NCI-H69 (cell line): ENCODE results near the gene DENND1C.
"Not testable (repeated sequence)": the region's sequence is repeated elsewhere in the genome, so short reads cannot be mapped to it uniquely, and the experiment has no call there.

Experiments used
- DNase-seq: peaks from one replicate; lab custom pipeline; 2025; lab: John Stamatoyannopoulos, UW

Gene DENND1C

GRCh38 chr19:6508028-6508771, 26.6 kb upstream of the DENND1C start:
- not testable (repeated sequence) for DNase-seq

DNA sequence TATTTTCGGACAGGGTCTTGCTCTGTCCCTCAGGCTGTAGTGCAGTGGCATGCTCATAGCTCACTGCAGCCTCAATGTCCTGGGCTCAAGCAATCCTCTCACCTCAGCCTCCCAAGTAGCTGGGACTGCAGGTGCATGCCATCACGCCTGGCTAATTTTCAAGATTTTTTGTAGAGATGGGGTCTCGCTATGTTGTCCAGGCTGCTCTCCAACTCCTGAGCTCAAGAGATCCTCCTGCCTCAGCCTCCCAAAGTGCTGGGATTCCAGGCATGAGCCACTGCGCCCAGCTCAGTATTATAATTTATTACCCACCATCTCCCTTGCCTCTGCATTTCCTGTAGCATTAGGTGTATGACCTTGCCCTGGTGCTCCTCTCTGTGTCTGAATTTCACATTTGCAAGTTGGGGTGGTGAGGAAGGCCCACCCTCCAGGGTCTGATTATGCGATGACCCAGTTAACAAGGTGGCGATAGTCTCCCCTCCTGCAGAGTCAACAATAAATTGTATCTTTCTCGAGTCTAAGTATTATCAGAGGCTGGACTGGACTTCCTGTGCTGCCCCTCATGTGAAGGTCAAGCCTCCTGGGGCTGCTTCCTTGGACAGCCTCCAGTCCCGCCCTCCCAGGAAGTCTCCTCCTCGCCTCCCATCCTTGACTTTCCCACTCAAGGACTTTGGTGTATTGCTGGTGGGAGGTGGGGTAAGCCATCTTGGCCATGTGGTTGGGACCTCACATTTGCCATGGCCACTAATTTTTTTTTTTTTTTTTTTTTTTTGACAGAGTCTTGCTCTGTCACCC, 22.0 kb upstream of the DENND1C start:
- DNase-seq: no peak

DNA sequence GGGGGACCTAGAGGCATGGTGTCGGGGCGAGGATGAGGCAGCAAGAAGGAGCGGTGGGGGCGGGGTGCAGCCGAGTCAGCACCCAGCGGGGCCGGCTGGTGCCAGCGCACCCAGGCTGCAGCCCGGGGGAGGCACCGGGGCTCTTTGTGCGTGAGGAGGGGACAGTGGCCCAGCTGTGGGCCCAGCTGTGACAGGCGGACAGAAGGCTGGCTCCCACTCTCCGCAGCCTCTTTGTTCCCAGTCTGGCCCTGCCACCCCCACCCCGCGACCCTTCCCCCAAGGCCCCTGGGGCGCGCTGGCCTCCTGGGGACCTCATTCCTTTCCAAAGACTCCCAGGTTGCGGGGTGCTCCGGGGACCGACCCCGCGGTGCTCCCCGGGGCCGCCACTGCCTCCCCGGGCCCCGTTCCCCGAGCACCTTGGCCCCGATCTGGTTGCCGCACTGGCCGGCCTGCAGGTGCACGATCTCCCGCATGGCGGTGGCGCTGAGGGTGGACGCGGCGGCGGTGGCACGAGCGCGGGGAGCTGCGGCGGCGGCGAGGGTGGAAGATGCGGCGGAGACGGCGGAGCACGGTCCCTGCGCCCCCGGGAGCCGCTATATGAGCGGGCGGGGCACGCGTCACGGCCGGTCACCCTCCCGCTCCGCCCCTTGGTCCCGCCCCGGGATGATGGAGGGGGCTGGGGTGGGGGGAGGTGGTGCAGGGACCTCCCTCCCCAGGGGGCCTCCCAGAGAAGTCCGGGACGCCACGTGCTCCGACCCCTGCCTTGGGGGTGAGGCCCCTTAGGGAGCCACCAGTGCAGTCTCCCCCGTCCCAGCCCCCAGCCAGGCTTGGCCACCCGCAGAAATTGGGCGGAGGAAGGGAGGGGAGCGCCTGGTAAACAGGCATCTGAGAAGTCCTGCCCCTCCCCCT, 20.4 kb upstream of the DENND1C start, which contains the start of gene TUBB4A:
TSS of gene TUBB4A (minus strand) at position 570 of the 909 bp plus-strand sequence. CDS start at position 473, 97 bp downstream.
- no peak for DNase-seq

GRCh38 chr19:6500837-6501739, 19.5 kb upstream of the DENND1C start:
- no peak for DNase-seq

DNA sequence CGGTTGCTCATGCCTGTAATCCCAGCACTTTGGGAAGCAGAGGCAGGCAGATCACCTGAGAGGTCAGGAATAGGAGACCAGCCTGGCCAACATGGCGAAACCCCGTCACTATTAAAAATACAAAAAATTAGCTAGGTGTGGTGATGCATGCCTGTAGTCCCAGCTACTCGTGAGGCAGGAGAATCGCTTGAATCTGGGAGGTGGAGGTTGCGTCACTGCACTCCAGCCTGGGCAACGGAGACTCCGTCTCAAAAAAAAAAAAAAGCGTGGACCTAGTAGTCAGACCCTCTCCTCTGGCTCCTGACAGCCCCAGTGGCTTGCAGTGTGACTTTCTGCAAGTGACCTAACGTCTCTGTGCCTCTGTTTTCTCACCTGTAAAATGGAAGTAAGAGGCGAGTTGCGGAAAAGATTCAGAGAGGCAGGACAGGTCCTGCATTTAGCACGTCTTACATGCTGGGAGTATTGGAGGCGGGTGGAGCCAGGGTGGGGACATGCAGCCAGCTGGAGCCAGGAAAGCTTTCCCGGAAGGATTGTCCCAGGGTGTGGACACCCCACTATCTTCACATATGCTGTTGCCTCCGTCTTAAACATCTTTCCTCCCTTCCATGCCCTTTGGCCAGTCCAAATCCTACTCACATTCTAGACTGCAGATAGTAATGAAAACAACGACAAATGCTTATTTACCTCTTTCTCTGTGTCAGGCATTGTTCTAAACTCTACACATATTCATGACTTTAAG, 17.6 kb upstream of the DENND1C start:
- no peak for DNase-seq

GRCh38 chr19:6498294-6499036, 16.9 kb upstream of the DENND1C start:
- DNase-seq: no peak

GRCh38 chr19:6495947-6496346, 14.4 kb upstream of the DENND1C start:
- DNase-seq: no peak

GRCh38 chr19:6494438-6495036, 12.9 kb upstream of the DENND1C start:
- DNase-seq: no peak

GRCh38 chr19:6491802-6492592, 10.4 kb upstream of the DENND1C start:
- no peak for DNase-seq

GRCh38 chr19:6490134-6490533, 8.5 kb upstream of the DENND1C start:
- DNase-seq: no peak

GRCh38 chr19:6489278-6490061, 7.9 kb upstream of the DENND1C start:
- DNase-seq: no peak

- no peak for DNase-seq
These were observed 3.2 kb upstream of the DENND1C start for GRCh38 chr19:6484831-6485230.

GRCh38 chr19:6484230-6484629, 2.6 kb upstream of the DENND1C start:
- DNase-seq: no peak

DNA sequence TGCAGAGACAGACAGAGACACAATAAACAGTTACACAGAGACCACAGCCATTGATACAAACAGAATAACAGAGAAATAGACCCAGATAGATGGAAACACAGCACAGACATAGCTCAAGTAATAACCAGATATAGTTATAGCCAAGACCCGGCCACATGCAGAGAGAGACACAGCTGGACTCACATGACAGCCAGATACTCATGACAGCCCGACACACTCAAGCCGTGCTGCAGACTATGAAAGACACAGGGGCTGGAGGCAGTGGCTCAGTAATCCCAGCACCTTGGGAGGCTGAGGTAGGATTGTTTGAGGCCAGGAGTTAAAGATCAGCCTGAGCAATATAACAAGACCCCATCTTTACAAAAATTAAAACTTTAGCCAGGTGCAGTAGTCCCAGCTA, 1.6 kb upstream of the DENND1C start:
- no peak for DNase-seq

- DNase-seq: no peak
These were observed 728 bp upstream of the DENND1C start for GRCh38 chr19:6482343-6482686.

- no peak for DNase-seq
These were observed 655 bp downstream of the DENND1C start for GRCh38 chr19:6480848-6481415.

DNA sequence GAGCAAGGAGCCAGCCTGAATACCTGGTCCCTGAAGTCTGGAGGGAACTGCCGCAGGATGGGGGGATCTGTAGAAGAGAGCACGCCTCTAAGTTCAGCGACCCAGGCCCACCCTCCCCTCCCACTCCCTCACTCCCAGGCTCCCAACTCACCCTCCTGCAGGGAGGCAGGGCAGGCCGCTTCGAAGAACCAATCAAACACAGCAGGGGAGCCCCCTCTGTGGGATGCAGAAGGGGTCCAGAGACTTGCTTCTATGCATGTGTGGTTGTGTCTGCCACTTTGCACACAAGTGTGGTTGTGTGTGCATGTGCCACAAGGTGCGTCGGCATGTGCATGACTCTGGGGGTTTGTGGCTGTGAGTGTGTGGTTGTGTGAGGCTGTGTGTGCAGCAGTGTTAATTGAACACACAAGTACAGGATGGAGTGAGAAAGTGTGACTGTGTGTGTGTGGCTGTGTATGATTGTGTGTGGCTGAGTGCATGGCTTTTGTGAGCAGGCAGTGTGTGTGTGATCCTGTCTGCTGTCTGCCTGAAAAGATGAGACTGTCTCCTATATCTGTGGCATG, 1.7 kb downstream of the DENND1C start:
- DNase-seq: no peak
